K562 (cell line): ENCODE measurements around the gene PGAM2. TPM values are rescaled to one million over a fixed set of nuclear protein-coding genes. Genes with fewer than 3 reads are reported as not detected.

Source experiments
- ATAC-seq: fragments of 200-7000 bp; cut with Tn5 transposase; 3 replicates; pipeline ENCODE4 v1.9.1; 2020; ENCODE audit warnings: moderate library complexity
- BruUV-seq: library from RNA; stranded (reverse); fragments of 400-500 nt; replicated peaks from 2 replicates; lab custom pipeline; 2021; lab: Mats Ljungman, UMichigan
- CTCF ChIA-PET: fragments of 300-600 bp; formaldehyde crosslinking; extraction: SDS; loops from one replicate; lab custom pipeline; 2021; ENCODE audit warnings: low intra/inter-chr PET ratio; lab: Yijun Ruan, JAX
- POLR2A ChIA-PET: fragments of 300-600, 350-650 bp; sonication (Branson Sonifier 250); formaldehyde crosslinking; extraction: SDS; loops from one replicate; lab custom pipeline; 2021; ENCODE audit warnings: antibody characterized with exemption, inconsistent platforms; lab: Yijun Ruan, JAX
- DNase-seq, 4 experiments: peaks; one replicate each; pipeline versions ENCODE4 v3.0.0 to v3.0.0-alpha.2; 2011 to 2018; ENCODE audit warnings: low spot score in 3 of 4, mixed read lengths in 3 of 4; ENCODE audit errors: extremely low read depth in 1 of 4
- FAIRE-seq: peaks from 2 replicates; lab custom pipeline; 2011; peaks lifted over from hg19 to GRCh38; lab: Jason Lieb, UNC
- H2AFZ ChIP-seq: 2 replicates; pipeline ENCODE4 v1.6.0; 2011; ENCODE audit warnings: low read depth, low read length, control low read depth, inconsistent platforms
- H3K27ac ChIP-seq: fragments of 200-600 bp; 3 replicates; pipeline ENCODE4 v1.8.0; 2011; ENCODE audit warnings: low read depth, mild to moderate bottlenecking, control low read depth, inconsistent platforms, low read length, moderate library complexity, mixed read lengths; ENCODE audit errors: extremely low read depth
- H3K27me3 ChIP-seq, 2 experiments: fragments of 300-600 bp in 1 of 2; 2 replicates in 1 of 2; 3 replicates in 1 of 2; pipeline versions ENCODE4 v1.6.0 to v1.8.0; 2011; ENCODE audit warnings: inconsistent platforms in 2 of 2, low read length in 2 of 2, mild to moderate bottlenecking in 1 of 2, mixed read lengths in 1 of 2, moderate library complexity in 1 of 2; ENCODE audit not compliant: control insufficient read depth in 2 of 2, insufficient read depth in 2 of 2
- H3K36me3 ChIP-seq: fragments of 300-600 bp; 3 replicates; pipeline ENCODE4 v1.8.0; 2011; ENCODE audit warnings: mild to moderate bottlenecking, low read length, inconsistent platforms; ENCODE audit not compliant: control insufficient read depth, insufficient read depth
- H3K4me1 ChIP-seq, 2 experiments: fragments of 200-600 bp in 1 of 2; replicated peaks in 1 of 2; 2 replicates in 1 of 2; 3 replicates in 1 of 2; pipeline versions ENCODE4 v1.5.1 to v1.8.0; 2011; ENCODE audit warnings: inconsistent platforms in 2 of 2, low read length in 2 of 2, mild to moderate bottlenecking in 1 of 2, mixed read lengths in 1 of 2, moderate library complexity in 1 of 2; ENCODE audit not compliant: control insufficient read depth in 2 of 2, insufficient read depth in 2 of 2
- H3K4me2 ChIP-seq: 2 replicates; pipeline ENCODE4 v1.6.1; 2011; ENCODE audit warnings: low read length, control low read depth, inconsistent platforms, mixed read lengths; ENCODE audit not compliant: insufficient read depth
- H3K4me3 ChIP-seq: fragments of 200-600 bp; sonication (generic), shearing (Covaris generic); 2 replicates; pipeline ENCODE4 v1.5.1; 2016; ENCODE audit warnings: control low read depth, inconsistent platforms
- H3K79me2 ChIP-seq: fragments of 200-600 bp; 3 replicates; pipeline ENCODE4 v1.8.0; 2011; ENCODE audit warnings: low read length, inconsistent platforms; ENCODE audit not compliant: control insufficient read depth, insufficient read depth
- H3K9ac ChIP-seq, 2 experiments: 2 replicates each; pipeline versions ENCODE4 v1.6.0 to v1.6.1; 2011; ENCODE audit warnings: low read depth in 2 of 2, low read length in 2 of 2, control low read depth in 1 of 2, inconsistent platforms in 1 of 2, mild to moderate bottlenecking in 1 of 2, mixed read lengths in 1 of 2; ENCODE audit not compliant: insufficient read depth in 1 of 2
- H3K9me1 ChIP-seq: one replicate; pipeline ENCODE4 v1.6.0; 2011; ENCODE audit warnings: inconsistent platforms, mild to moderate bottlenecking, low read length, moderate library complexity; ENCODE audit not compliant: control insufficient read depth, insufficient read depth
- H3K9me3 ChIP-seq: replicated peaks from 2 replicates; pipeline ENCODE4 v1.5.1; 2011; ENCODE audit warnings: low read depth, low read length, inconsistent platforms; ENCODE audit not compliant: control insufficient read depth, insufficient read depth
- H4K20me1 ChIP-seq: replicated peaks from 2 replicates; pipeline ENCODE4 v1.6.1; 2011; ENCODE audit warnings: low read length, inconsistent platforms, mixed read lengths; ENCODE audit not compliant: control insufficient read depth, insufficient read depth
- CREM ChIP-seq: IDR thresholded peaks from 2 replicates; pipeline ENCODE4 v1.6.1; 2014; ENCODE audit warnings: antibody characterized with exemption, low read depth
- DDX20 ChIP-seq: fragments of 450-650 bp; IDR thresholded peaks from 2 replicates; pipeline ENCODE4 v1.6.1; 2016; ENCODE audit warnings: missing genetic modification characterization, low read depth, mild to moderate bottlenecking, missing compliant biosample characterization, moderate library complexity
- NR3C1 ChIP-seq: sonication (generic); formaldehyde crosslinking; IDR thresholded peaks from 2 replicates; pipeline ENCODE4 v1.8.1; 2022; ENCODE audit warnings: missing genetic modification reagents
- RBFOX2 ChIP-seq: fragments of 200-400 bp; formaldehyde crosslinking; IDR thresholded peaks from 2 replicates; pipeline ENCODE4 v1.6.1; 2017; ENCODE audit warnings: low read depth, mild to moderate bottlenecking, low read length, moderate library complexity
- SPI1 ChIP-seq: IDR thresholded peaks from 2 replicates; pipeline ENCODE4 v1.6.1; 2011; ENCODE audit warnings: low read depth, low read length, control low read depth, borderline replicate concordance
- USF1 ChIP-seq: sonication (generic); formaldehyde crosslinking; IDR thresholded peaks from 2 replicates; pipeline ENCODE4 v1.9.0; 2022; ENCODE audit warnings: mild to moderate bottlenecking, missing genetic modification reagents
- ZBTB33 ChIP-seq: sonication (generic); formaldehyde crosslinking; IDR thresholded peaks from 2 replicates; pipeline ENCODE4 v1.8.1; 2023; ENCODE audit warnings: mild to moderate bottlenecking, missing genetic modification reagents
- ZFX ChIP-seq: sonication (generic); formaldehyde crosslinking; IDR thresholded peaks from 2 replicates; pipeline ENCODE4 v1.8.0; 2022; ENCODE audit warnings: mild to moderate bottlenecking, missing genetic modification reagents, moderate library complexity
- WGBS: fragments of 100-300 bp; shearing (Covaris generic); methylation state at CpG from one replicate; pipeline ENCODE4 v1.1.6; 2016; ENCODE audit warnings: low coverage, mixed read lengths; ENCODE audit not compliant: insufficient coverage; ENCODE audit errors: missing lambda C conversion rate; 5-methylcytosine and 5-hydroxymethylcytosine counted together
- in situ Hi-C: fragments of 300-500 bp; cut with MboI; formaldehyde crosslinking; loops from 4 replicates; pipeline ENCODE4 v1.15.0; 2018; ENCODE audit warnings: inconsistent platforms, mixed read lengths
- intact Hi-C: fragments of 100-400 bp; cut with micrococcal nuclease; formaldehyde crosslinking; loops from 2 replicates; pipeline ENCODE4 v1.14.2; 2022
- polyA plus RNA-seq, 8 experiments: library from polyadenylated mRNA; depleted of rRNA in 4 of 8; stranded (reverse) in 5 of 8; unstranded in 3 of 8; fragments of >200 nt; fragmentation: Nextera tagmentation in 2 of 8; fragmentation: Illumina TruSeq in 1 of 8; extraction: Ambion mirVana in 2 of 8; extraction: Trizol in 1 of 8; gene quantifications; 2 replicates each; pipeline versions ENCODE4 v1.2.1 to v1.2.3, GENCODE V29; 2011 to 2014; ENCODE audit warnings: inconsistent platforms in 1 of 8, missing spikeins in 1 of 8
- total RNA-seq, 7 experiments: library from RNA; depleted of rRNA in 6 of 7; stranded (reverse); fragments of >200 nt in 6 of 7; fragmentation: Illumina TruSeq in 2 of 7; extraction: Trizol in 2 of 7; gene quantifications; 2 replicates each; pipeline versions ENCODE4 v1.2.1 to v1.2.3, GENCODE V29; 2011 to 2021; ENCODE audit warnings: low replicate concordance in 1 of 7

The PGAM2 gene
- total and polyA plus RNA-seq, 9 of the 15 experiments (the other 6 are each of a cell fraction or from before 2014, with no cell fraction given): not detected

DNA sequence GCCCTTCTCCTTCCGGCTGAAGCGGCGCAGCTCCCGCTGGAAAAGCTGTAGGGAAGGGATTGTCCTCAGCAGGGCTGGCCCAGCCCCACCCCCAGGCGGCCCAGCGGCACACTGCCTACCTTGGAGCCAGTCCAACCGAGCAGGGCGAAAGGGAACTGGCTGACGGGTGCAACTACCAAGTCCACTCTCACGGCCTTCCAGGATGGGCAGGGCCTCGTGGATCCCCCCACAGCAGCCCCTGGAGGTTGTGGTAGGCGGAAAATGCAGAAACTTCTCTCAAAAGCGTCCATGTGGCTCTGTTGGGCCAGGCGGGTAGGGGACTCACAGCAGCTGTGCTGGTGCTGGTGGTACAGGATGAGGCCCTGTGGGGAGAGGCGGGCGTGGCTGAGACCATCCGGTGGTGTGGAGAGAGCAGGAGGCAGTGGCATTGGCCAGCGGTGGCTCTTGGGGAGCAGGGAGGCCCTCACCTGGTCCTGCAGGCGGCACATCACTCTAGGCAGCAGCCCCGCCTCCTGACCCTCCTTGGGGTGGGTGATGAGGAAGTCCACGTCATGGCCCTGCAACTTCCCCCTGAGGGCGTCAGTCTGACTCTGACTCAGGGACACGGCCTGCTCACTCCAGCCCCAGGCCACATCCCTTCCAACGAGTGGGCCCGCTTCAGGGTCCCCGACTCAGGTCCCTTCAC is 8.4 kb upstream of the PGAM2 start:
- TF ChIP-seq ZBTB33 (0 out of 2 replicates have a peak, but pooled peaks have one; percentile 14), RBFOX2 (peak; percentile 45), SPI1 (peak; percentile 57; the same call in 1 of the 2 replicates), CREM (peak; percentile 64), ZFX (CRISPR knock-in tag) (peak; percentile 21; the same call in 1 of the 2 replicates), DDX20 (tag) (no peak), USF1 (CRISPR knock-in tag) (0 out of 2 replicates have a peak, but pooled peaks have one; percentile 15), NR3C1 (CRISPR knock-in tag) (no peak)
- intact Hi-C loops (loop anchor here (2.0 kb wide), 1 partner anchor 123 kb away; no protein-coding TSS in a partner anchor), in situ Hi-C loops (no loop called here)
- H3K27me3 ChIP-seq: no peaks in the 10 kb centered on the region
- H3K4me3 ChIP-seq: no peak overlapping the region
- H3K79me2 ChIP-seq: no peaks in the 10 kb centered on the region
- FAIRE-seq: no peak
- H3K27ac ChIP-seq: no peak overlapping the region
- H4K20me1 ChIP-seq: peaks cover 13% of the 10 kb centered on the region; the same call in 1 of the 2 replicates
- no peak overlapping the region for H3K4me2 ChIP-seq
- H3K36me3 ChIP-seq: peaks cover 24% of the 10 kb centered on the region; the same call in 2 of the 3 replicates
- WGBS: 72% methylated on average over 26 of the region's 26 CpGs
- BruUV-seq: no TSS peak
- H3K9ac ChIP-seq: peak overlapping the region in 1 of 2 experiments; percentile 40; a peak in 1 of 4 replicates
- peak; percentile 57 for ATAC-seq
- DNase-seq: no peak
- no peak overlapping the region for H2AFZ ChIP-seq
- H3K9me3 ChIP-seq: no peaks in the 10 kb centered on the region
- H3K4me1 ChIP-seq: peaks cover 0 to 11% of the 10 kb centered on the region in 2 experiments; a peak in 2 of 5 replicates
- ChIA-PET CTCF (no interaction called here), POLR2A (interaction anchor here (1.3 kb wide), 1 partner anchor 9 kb away, joined by 4 read pairs; no protein-coding TSS in a partner anchor)
- peaks cover 4% of the 10 kb centered on the region for H3K9me1 ChIP-seq
